HFF-Myc (cell line): Measurements from ENCODE around the gene MN1.
"Not testable (repeated sequence)": the region's sequence is repeated elsewhere in the genome, so short reads cannot be mapped to it uniquely, and the experiment has no call there.

Source experiments
- DNase-seq: peaks from one replicate; pipeline ENCODE4 v3.0.0-alpha.2; 2011; ENCODE audit warnings: low read depth; ENCODE audit errors: extremely low read depth
- H3K4me3 ChIP-seq: replicated peaks from 2 replicates; pipeline ENCODE4 v1.5.1; 2011; ENCODE audit warnings: low read depth, mild to moderate bottlenecking, control low read depth, low read length
- CTCF ChIP-seq: IDR thresholded peaks from 2 replicates; pipeline ENCODE4 v1.5.1; 2012; ENCODE audit warnings: mild to moderate bottlenecking, low read depth, low read length, control low read depth; ENCODE audit errors: missing control alignments

The MN1 gene

GRCh38 chr22:27745809-27746208 is 55.7 kb downstream of the MN1 start:
- TF ChIP-seq CTCF = no peak
- H3K4me3 ChIP-seq = no peak overlapping the region
- DNase-seq = no peak

- no peak for DNase-seq
- TF ChIP-seq CTCF = no peak
- no peak overlapping the region for H3K4me3 ChIP-seq
These were observed 56.4 kb downstream of the MN1 start for GRCh38 chr22:27745154-27745553.

- H3K4me3 ChIP-seq, DNase-seq: not testable (repeated sequence)
These were observed 57.5 kb downstream of the MN1 start for GRCh38 chr22:27744078-27744477.

GRCh38 chr22:27740202-27740748 is 61.3 kb downstream of the MN1 start:
- no peak for TF ChIP-seq CTCF
- H3K4me3 ChIP-seq = no peak overlapping the region
- DNase-seq = no peak

- no peak for TF ChIP-seq CTCF
- H3K4me3 ChIP-seq = no peak overlapping the region
- DNase-seq = no peak
These were observed 64.0 kb downstream of the MN1 start for GRCh38 chr22:27737521-27737920.

- TF ChIP-seq CTCF = no peak
- no peak overlapping the region for H3K4me3 ChIP-seq
- no peak for DNase-seq
These were observed 67.5 kb downstream of the MN1 start for GRCh38 chr22:27734066-27734465.

- no peak for TF ChIP-seq CTCF
- H3K4me3 ChIP-seq = no peak overlapping the region
- no peak for DNase-seq
These were observed 68.7 kb downstream of the MN1 start for GRCh38 chr22:27732841-27733240.
